GM10266 (cell line): ENCODE results near the gene CLCN4.

ENCODE experiments used
- DNase-seq: peaks from one replicate; pipeline ENCODE4 v3.0.0; 2012; ENCODE audit errors: extremely low spot score
- CTCF ChIP-seq: IDR thresholded peaks from 2 replicates; pipeline ENCODE4 v1.5.1; 2012; ENCODE audit warnings: mild to moderate bottlenecking, low read depth; ENCODE audit not compliant: control insufficient read depth, insufficient read depth; ENCODE audit errors: missing control alignments

CLCN4 gene

GRCh38 chrX:10111364-10112148, 45.2 kb upstream of the CLCN4 start:
- DNase-seq, result peak; percentile 58
- TF ChIP-seq CTCF, result no peak

DNA sequence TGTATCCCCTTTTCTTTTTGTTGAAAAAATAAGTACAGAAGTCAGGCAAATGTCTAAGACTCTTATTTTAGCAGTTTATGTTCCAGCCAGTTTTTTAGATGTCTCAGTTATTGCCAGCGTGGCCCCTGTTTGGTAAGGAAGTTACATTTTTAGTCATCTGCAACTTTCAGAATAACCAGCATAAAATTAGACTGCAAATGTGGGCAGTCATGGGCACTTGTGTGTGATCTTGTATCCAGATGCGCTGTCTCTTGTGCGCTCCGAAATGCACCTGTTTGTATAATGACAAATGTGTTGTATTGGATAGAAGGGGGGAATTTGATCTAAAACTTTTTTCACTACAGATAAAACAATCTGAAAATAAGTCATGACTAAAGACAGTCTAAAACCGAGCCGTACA, 44.3 kb upstream of the CLCN4 start:
- peak; percentile 28 for DNase-seq
- TF ChIP-seq CTCF, result no peak

DNA sequence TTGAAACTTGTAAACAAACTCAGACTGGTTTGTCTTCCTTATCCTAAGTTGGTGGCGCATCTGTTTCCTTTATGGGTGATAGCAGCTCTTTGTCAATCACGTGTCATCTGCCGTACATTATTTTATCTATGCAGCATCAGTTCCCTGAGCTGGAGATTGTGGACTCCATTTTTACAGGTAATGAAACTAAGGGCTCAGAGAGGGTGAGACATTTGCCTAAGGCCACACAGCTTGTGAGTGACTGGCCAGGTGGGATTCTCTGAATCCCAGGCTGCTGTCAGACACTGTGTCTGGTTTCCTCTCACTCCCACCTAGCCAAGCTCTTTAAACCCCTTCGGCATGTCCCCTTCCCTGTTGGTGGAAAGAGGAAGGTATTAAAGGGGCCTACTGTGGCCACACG, 41.7 kb upstream of the CLCN4 start:
- TF ChIP-seq CTCF, result no peak
- no peak for DNase-seq

DNA sequence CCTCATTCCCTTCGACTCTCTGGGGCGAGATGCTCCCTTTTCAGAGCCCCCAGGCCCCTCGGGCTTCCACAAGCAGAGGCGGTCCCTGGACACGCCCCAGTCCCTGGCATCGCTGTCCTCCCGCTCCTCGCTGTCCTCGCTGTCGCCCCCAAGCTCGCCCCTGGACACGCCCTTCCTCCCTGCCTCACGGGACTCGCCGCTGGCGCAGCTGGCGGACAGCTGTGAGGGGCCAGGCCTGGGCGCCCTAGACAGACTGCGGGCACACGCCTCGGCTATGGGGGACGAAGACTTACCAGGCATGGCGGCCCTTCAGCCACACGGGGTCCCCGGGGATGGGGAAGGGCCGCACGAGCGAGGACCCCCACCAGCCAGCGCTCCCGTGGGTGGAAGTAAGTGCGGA, 39.5 kb upstream of the CLCN4 start:
- no peak for TF ChIP-seq CTCF
- DNase-seq, result no peak

DNA sequence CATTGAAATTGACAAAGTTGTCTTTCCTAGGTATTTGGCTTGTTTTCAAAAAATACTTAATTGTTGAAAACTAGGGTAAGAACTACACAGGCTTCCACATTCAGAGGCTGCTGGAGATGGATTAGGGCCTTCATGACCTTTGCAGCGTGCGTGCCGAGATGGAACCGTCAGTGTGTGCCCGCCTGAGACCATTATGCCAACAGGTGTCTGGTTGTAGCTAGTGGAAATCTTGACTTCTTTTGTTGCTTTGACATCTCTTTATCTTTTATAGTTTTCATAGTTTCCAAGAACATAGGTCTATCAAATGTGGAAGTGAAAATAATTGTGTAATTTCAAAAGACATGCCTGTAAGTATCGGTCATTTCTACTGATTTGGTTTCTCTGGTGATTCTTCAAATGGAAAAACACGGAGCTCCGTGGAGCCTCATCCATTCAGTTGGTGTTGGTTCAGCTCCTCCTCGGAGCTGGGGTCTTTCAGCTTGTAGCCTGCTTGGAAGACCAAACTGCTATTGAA, 38.9 kb upstream of the CLCN4 start:
- TF ChIP-seq CTCF, result no peak
- DNase-seq, result no peak

DNA sequence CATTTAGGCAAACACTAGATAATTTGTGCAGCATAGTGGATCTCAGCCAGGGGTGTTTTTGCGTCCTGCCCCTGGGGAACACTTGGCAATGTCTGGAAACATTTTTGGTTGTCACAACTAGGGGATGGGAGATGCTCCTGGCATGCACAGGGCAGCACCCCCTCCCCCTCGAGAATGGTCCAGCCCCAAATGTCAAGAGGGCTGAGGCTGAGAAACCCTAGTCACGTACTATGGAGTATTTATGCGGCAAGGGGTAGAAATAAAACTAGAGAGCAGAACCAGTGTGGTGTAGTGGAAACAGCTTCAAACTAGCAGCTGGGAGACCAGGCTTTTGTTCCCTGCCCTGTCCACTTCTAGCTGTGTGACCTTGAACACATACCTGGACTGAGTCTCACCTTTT, 38.2 kb upstream of the CLCN4 start:
- DNase-seq, result no peak
- TF ChIP-seq CTCF, result no peak

GRCh38 chrX:10119399-10119990, 37.3 kb upstream of the CLCN4 start:
- peak; percentile 35 for DNase-seq
- peak; percentile 88 for TF ChIP-seq CTCF
